Retinal pigment epithelial cell (primary cell): ENCODE data around the gene SP2.

Experiments used
- DNase-seq: peaks from one replicate; pipeline ENCODE4 v3.0.0-alpha.2; 2010; ENCODE audit warnings: low read depth
- H3K4me3 ChIP-seq: 2 replicates; pipeline ENCODE4 v1.5.1; 2011; ENCODE audit warnings: mild to moderate bottlenecking, low read length, control low read depth, moderate library complexity
- TF ChIP-seq, protein P1 (sequence below): conservative IDR thresholded peaks from 2 replicates; pipeline ENCODE4 v1.5.1; 2011; ENCODE audit warnings: low read depth, low read length, control low read depth, inconsistent platforms

The SP2 gene

GRCh38 chr17:47952171-47953021 is 56.4 kb downstream of the SP2 start:
- TF ChIP-seq, protein P1, sequence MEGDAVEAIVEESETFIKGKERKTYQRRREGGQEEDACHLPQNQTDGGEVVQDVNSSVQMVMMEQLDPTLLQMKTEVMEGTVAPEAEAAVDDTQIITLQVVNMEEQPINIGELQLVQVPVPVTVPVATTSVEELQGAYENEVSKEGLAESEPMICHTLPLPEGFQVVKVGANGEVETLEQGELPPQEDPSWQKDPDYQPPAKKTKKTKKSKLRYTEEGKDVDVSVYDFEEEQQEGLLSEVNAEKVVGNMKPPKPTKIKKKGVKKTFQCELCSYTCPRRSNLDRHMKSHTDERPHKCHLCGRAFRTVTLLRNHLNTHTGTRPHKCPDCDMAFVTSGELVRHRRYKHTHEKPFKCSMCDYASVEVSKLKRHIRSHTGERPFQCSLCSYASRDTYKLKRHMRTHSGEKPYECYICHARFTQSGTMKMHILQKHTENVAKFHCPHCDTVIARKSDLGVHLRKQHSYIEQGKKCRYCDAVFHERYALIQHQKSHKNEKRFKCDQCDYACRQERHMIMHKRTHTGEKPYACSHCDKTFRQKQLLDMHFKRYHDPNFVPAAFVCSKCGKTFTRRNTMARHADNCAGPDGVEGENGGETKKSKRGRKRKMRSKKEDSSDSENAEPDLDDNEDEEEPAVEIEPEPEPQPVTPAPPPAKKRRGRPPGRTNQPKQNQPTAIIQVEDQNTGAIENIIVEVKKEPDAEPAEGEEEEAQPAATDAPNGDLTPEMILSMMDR: no peak
- H3K4me3 ChIP-seq: no peak overlapping the region
- no peak for DNase-seq

GRCh38 chr17:47953909-47954308 is 57.9 kb downstream of the SP2 start:
- H3K4me3 ChIP-seq: no peak overlapping the region
- TF ChIP-seq, protein P1: peak; percentile 24
- DNase-seq: no peak

GRCh38 chr17:47955497-47956461 is 59.7 kb downstream of the SP2 start:
- no peak for DNase-seq
- no peak overlapping the region for H3K4me3 ChIP-seq
- TF ChIP-seq, protein P1: no peak

- no peak for DNase-seq
- TF ChIP-seq, protein P1: no peak
- H3K4me3 ChIP-seq: no peak overlapping the region
Measured at GRCh38 chr17:47956791-47957590, 61.0 kb downstream of the SP2 start.

GRCh38 chr17:47957591-47958490 is 61.8 kb downstream of the SP2 start, which contains the start of gene PRR15L:
Gene PRR15L, minus strand, starts transcription at chr17:47957883. Its CDS starts 4,649 bp downstream, at chr17:47953234.
- H3K4me3 ChIP-seq: no peak within 1 kb of the TSS
- no peak for DNase-seq
- TF ChIP-seq, protein P1: no peak
